Liver (tissue), 3 donors: ENCODE measurements around the gene ARPC5.

Experiments
- EGR1 ChIP-seq, 2 donors: IDR thresholded peaks; 2 replicates each; pipeline ENCODE4 v1.6.1; 2016 to 2018; ENCODE audit warnings: antibody characterized with exemption in 2 of 2, low read depth in 2 of 2
- GABPA ChIP-seq, 2 donors: IDR thresholded peaks in 1 of 2; conservative IDR thresholded peaks in 1 of 2; 2 replicates each; pipeline ENCODE4 v1.6.1; 2016; ENCODE audit warnings: antibody characterized with exemption in 2 of 2, mild to moderate bottlenecking in 1 of 2, moderate library complexity in 1 of 2
- HNF4A ChIP-seq, 2 donors: conservative IDR thresholded peaks; 2 replicates each; pipeline ENCODE4 v1.6.1; 2016; ENCODE audit warnings: antibody characterized with exemption in 2 of 2, mild to moderate bottlenecking in 2 of 2
- NR2F2 ChIP-seq: IDR thresholded peaks from 2 replicates; pipeline ENCODE4 v1.6.1; 2016; ENCODE audit warnings: antibody characterized with exemption
- RAD21 ChIP-seq, 2 donors: IDR thresholded peaks; 2 replicates each; pipeline ENCODE4 v1.6.1; 2016; ENCODE audit warnings: antibody characterized with exemption in 2 of 2, mild to moderate bottlenecking in 2 of 2
- RXRA ChIP-seq, 2 donors: IDR thresholded peaks; 2 replicates each; pipeline ENCODE4 v1.6.1; 2017 to 2018; ENCODE audit warnings: antibody characterized with exemption in 2 of 2, mild to moderate bottlenecking in 1 of 2
- SP1 ChIP-seq: IDR thresholded peaks from 2 replicates; pipeline ENCODE4 v1.6.1; 2018; ENCODE audit warnings: antibody characterized with exemption, mild to moderate bottlenecking
- YY1 ChIP-seq: IDR thresholded peaks from 2 replicates; pipeline ENCODE4 v1.6.1; 2016; ENCODE audit warnings: antibody characterized with exemption, mild to moderate bottlenecking
- TF ChIP-seq, protein P1 (sequence below): fragments of 150-350 bp; IDR thresholded peaks from 2 replicates; pipeline ENCODE4 v1.5.1; 2017; ENCODE audit warnings: improper control_type of control experiment, low read depth, low read length; ENCODE audit not compliant: missing input control
- TF ChIP-seq, protein P2 (sequence below): IDR thresholded peaks from 2 replicates; pipeline ENCODE4 v1.6.1; 2016; ENCODE audit warnings: antibody characterized with exemption, mild to moderate bottlenecking
- TF ChIP-seq, protein P3 (sequence below): IDR thresholded peaks from 2 replicates; pipeline ENCODE4 v1.6.1; 2016; ENCODE audit warnings: antibody characterized with exemption
- donor health status: healthy.
- donor health status: healthy.

DNA sequence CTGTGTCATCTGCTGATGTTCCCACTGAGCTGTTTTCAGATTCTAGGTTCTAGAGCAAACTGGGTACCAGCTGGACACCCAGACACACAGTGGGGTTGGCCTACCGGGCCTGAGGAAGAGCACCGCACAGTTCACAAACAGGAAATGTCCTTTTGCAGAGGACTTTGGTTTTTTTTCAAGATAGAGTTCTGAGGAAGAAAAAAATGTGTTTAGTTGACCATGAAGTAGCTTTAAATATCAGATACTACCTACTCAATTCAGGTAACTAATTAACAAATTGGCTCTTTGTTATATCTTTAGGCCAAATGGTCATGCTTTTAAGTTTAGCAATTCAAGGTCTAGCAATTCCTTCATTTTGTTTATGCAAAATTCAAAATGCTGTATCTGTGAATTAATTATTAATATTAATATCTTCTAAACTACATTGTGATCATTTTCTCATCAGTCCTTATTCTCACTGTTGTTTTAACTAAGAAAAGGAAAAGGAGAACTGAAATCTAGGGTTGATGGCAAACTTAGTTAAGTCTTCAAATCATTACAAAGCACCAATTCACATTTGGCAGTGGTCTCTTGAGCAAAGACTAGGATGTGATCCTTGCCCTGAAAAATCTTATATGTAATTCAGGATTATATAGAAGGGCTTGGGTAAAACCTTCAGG is 28.1 kb downstream of the ARPC5 start:
- TF ChIP-seq, protein P1, sequence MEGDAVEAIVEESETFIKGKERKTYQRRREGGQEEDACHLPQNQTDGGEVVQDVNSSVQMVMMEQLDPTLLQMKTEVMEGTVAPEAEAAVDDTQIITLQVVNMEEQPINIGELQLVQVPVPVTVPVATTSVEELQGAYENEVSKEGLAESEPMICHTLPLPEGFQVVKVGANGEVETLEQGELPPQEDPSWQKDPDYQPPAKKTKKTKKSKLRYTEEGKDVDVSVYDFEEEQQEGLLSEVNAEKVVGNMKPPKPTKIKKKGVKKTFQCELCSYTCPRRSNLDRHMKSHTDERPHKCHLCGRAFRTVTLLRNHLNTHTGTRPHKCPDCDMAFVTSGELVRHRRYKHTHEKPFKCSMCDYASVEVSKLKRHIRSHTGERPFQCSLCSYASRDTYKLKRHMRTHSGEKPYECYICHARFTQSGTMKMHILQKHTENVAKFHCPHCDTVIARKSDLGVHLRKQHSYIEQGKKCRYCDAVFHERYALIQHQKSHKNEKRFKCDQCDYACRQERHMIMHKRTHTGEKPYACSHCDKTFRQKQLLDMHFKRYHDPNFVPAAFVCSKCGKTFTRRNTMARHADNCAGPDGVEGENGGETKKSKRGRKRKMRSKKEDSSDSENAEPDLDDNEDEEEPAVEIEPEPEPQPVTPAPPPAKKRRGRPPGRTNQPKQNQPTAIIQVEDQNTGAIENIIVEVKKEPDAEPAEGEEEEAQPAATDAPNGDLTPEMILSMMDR, result no peak
- TF ChIP-seq EGR1 (IDR thresholded peaks at IDR 0.05; ENCODE audit: low read depth in 2 of 2) (no peak), RAD21 (IDR thresholded peaks at IDR 0.05) (no peak), SP1 (no peak), GABPA (IDR thresholded peaks at IDR 0.05 in 1 of 2, conservative IDR thresholded peaks at IDR 0.05 in 1 of 2) (no peak), YY1 (no peak), NR2F2 (no peak), RXRA (IDR thresholded peaks at IDR 0.05) (no peak), HNF4A (conservative IDR thresholded peaks at IDR 0.05) (no peak)
- TF ChIP-seq, protein P2, sequence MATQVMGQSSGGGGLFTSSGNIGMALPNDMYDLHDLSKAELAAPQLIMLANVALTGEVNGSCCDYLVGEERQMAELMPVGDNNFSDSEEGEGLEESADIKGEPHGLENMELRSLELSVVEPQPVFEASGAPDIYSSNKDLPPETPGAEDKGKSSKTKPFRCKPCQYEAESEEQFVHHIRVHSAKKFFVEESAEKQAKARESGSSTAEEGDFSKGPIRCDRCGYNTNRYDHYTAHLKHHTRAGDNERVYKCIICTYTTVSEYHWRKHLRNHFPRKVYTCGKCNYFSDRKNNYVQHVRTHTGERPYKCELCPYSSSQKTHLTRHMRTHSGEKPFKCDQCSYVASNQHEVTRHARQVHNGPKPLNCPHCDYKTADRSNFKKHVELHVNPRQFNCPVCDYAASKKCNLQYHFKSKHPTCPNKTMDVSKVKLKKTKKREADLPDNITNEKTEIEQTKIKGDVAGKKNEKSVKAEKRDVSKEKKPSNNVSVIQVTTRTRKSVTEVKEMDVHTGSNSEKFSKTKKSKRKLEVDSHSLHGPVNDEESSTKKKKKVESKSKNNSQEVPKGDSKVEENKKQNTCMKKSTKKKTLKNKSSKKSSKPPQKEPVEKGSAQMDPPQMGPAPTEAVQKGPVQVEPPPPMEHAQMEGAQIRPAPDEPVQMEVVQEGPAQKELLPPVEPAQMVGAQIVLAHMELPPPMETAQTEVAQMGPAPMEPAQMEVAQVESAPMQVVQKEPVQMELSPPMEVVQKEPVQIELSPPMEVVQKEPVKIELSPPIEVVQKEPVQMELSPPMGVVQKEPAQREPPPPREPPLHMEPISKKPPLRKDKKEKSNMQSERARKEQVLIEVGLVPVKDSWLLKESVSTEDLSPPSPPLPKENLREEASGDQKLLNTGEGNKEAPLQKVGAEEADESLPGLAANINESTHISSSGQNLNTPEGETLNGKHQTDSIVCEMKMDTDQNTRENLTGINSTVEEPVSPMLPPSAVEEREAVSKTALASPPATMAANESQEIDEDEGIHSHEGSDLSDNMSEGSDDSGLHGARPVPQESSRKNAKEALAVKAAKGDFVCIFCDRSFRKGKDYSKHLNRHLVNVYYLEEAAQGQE, result no peak
- TF ChIP-seq, protein P3, sequence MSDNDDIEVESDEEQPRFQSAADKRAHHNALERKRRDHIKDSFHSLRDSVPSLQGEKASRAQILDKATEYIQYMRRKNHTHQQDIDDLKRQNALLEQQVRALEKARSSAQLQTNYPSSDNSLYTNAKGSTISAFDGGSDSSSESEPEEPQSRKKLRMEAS, result no peak
